ENCODE data around the gene BPI.
"Not testable (repeated sequence)": the region's sequence is repeated elsewhere in the genome, so short reads cannot be mapped to it uniquely, and the experiment has no call there.

DNA sequence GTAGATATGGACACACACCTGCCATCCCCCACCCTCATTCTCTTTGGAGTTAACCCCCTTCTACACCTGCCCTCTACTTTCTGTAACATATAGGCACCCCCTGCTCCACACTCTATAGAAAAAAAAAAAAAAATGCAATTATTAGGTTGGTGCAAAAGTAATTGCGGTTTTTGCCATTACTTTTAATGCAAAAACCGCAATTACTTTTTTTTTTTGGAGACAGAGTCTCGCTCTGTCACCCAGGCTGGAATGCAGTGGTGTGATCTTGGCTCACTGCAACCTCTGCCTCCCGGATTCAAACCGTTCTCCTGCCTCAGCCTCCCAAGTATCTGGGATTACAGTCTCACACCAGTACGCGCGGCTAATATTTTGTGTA is 35.6 kb downstream of the BPI start:
- TF ChIP-seq EZH2 (IDR thresholded peaks at IDR 0.05; ENCODE audit: borderline replicate concordance, low read length), result not testable (repeated sequence)
- TF ChIP-seq, protein P1, sequence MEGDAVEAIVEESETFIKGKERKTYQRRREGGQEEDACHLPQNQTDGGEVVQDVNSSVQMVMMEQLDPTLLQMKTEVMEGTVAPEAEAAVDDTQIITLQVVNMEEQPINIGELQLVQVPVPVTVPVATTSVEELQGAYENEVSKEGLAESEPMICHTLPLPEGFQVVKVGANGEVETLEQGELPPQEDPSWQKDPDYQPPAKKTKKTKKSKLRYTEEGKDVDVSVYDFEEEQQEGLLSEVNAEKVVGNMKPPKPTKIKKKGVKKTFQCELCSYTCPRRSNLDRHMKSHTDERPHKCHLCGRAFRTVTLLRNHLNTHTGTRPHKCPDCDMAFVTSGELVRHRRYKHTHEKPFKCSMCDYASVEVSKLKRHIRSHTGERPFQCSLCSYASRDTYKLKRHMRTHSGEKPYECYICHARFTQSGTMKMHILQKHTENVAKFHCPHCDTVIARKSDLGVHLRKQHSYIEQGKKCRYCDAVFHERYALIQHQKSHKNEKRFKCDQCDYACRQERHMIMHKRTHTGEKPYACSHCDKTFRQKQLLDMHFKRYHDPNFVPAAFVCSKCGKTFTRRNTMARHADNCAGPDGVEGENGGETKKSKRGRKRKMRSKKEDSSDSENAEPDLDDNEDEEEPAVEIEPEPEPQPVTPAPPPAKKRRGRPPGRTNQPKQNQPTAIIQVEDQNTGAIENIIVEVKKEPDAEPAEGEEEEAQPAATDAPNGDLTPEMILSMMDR (IDR thresholded peaks at IDR 0.05; ENCODE audit: low read length), result not testable (repeated sequence)
